ENCODE data around the gene ZNF581.

DNA sequence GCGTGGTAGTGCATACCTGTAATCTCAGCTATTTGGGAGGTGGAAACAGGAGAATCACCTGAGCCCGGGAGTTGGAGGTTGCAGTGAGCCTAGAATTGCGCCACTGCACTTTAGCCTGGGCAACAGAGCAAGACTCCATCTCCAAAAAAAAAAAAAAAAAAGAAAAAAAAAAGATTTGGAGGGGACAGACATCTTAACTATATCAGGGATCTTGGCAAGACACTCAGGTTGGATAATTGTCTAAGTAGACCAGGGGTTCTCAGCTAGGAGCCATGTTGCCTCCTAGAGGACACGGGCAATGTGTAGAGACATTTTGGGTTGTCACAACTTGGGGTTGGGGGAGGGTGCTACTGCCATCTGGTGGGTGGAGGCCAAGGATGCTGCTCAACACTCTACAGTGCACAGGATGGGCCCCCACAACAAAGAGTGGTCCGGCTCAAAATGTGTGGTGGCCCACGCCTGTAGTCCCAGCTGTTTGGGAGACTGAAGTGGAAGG lies 4.5 kb upstream of the ZNF581 start:
- TF ChIP-seq, protein P1, sequence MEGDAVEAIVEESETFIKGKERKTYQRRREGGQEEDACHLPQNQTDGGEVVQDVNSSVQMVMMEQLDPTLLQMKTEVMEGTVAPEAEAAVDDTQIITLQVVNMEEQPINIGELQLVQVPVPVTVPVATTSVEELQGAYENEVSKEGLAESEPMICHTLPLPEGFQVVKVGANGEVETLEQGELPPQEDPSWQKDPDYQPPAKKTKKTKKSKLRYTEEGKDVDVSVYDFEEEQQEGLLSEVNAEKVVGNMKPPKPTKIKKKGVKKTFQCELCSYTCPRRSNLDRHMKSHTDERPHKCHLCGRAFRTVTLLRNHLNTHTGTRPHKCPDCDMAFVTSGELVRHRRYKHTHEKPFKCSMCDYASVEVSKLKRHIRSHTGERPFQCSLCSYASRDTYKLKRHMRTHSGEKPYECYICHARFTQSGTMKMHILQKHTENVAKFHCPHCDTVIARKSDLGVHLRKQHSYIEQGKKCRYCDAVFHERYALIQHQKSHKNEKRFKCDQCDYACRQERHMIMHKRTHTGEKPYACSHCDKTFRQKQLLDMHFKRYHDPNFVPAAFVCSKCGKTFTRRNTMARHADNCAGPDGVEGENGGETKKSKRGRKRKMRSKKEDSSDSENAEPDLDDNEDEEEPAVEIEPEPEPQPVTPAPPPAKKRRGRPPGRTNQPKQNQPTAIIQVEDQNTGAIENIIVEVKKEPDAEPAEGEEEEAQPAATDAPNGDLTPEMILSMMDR (IDR thresholded peaks at IDR 0.05), result no peak
- TF ChIP-seq POLR2A (IDR thresholded peaks at IDR 0.05), result no peak
- TF ChIP-seq POLR2AphosphoS5 (IDR thresholded peaks at IDR 0.05), result no peak
